Ovary (tissue), 9 donors: Measurements from ENCODE around the gene IQSEC2. TPM values are rescaled to one million over a fixed set of nuclear protein-coding genes. Genes with fewer than 3 reads are reported as not detected.

Source experiments
- DNase-seq, 5 donors: peaks; one replicate each; pipeline ENCODE4 v3.0.0-alpha.2; 2019 to 2020
- H3K27ac ChIP-seq, 2 donors: fragments of 200-600 bp; one replicate each; pipeline versions ENCODE4 v1.5.1 to v1.8.0; 2019 to 2022
- H3K27me3 ChIP-seq: fragments of 200-600 bp; one replicate; pipeline ENCODE4 v1.8.0; 2022
- H3K36me3 ChIP-seq: fragments of 200-600 bp; sonication (generic); one replicate; pipeline ENCODE4 v1.5.1; 2019
- H3K4me1 ChIP-seq: one replicate; pipeline ENCODE4 v1.8.1; 2013; ENCODE audit warnings: mild to moderate bottlenecking, moderate library complexity; ENCODE audit not compliant: insufficient read depth
- H3K4me3 ChIP-seq: fragments of 200-600 bp; sonication (generic); one replicate; pipeline ENCODE4 v1.5.1; 2017
- H3K9me3 ChIP-seq, 2 donors: fragments of 200-600 bp in 1 of 2; sonication (generic) in 1 of 2; one replicate each; pipeline versions ENCODE4 v1.5.1 to v1.8.1; 2013 to 2019; ENCODE audit warnings: mild to moderate bottlenecking in 1 of 2, moderate library complexity in 1 of 2
- CTCF ChIP-seq, 3 donors: fragments of 450-650 bp in 2 of 3; fragments of 200-600 bp in 1 of 3; IDR thresholded peaks; one replicate each; pipeline versions ENCODE4 v1.5.1 to v1.8.0; 2016 to 2022; ENCODE audit warnings: antibody characterized with exemption in 3 of 3, mild to moderate bottlenecking in 1 of 3
- EP300 ChIP-seq: sonication (generic); formaldehyde crosslinking; IDR thresholded peaks from one replicate; pipeline ENCODE4 v1.6.1; 2017; ENCODE audit warnings: antibody characterized with exemption
- POLR2A ChIP-seq: fragments of 450-650 bp; IDR thresholded peaks from one replicate; pipeline ENCODE4 v1.6.1; 2017; ENCODE audit warnings: antibody characterized with exemption, mild to moderate bottlenecking, moderate library complexity
- WGBS, 3 donors: extraction: QIAGEN DNeasy Blood & Tissue Kit in 1 of 3; methylation state at CpG; one replicate each; pipeline versions ENCODE4 v1.1.5 to v1.1.7; 2013 to 2017; 5-methylcytosine and 5-hydroxymethylcytosine counted together
- intact Hi-C, 4 donors: fragments of 100-400 bp; cut with DNase I; formaldehyde crosslinking; loops; one replicate each; pipeline versions ENCODE4 v1.11.0 to v1.15.1; 2022 to 2023
- polyA plus RNA-seq, 2 donors: library from polyadenylated mRNA; stranded (reverse); fragments of 200-250 nt in 1 of 2; fragments of 350-450 nt in 1 of 2; fragmentation: Illumina TruSeq in 1 of 2; extraction: RNeasy Lipid Tissue Mini Kit (QIAGEN cat#74804) in 1 of 2; gene quantifications; one replicate each; pipeline ENCODE4 v1.2.3, GENCODE V29; 2013 to 2014
- total RNA-seq, 7 donors: library from RNA; depleted of rRNA in 2 of 7; stranded (reverse); fragments of >200 nt in 2 of 7; fragmentation: NEBNext Ultra II Directional in 3 of 7; extraction: Animal tissue kit (Norgen Biotek cat#: 25700) in 3 of 7; gene quantifications; one replicate each; pipeline versions ENCODE4 v1.1.0 to v1.2.4, GENCODE V29; 2016 to 2023
- donor health status: DM: no; HTN: no; CAD: no; lungs with moderate emphysema.
- donor health status: DM: no; HTN: no; CAD: no.
- donor health status: Bipolar disorder and iron deficiency.
- donor health status: DM: yes; HTN: yes; CAD: no.
- donor health status: DM: no; HTN: no; CAD: no.
- donor health status: DM: yes; HTN: yes; CAD: no.

The IQSEC2 gene
- total and polyA plus RNA-seq, 9 donors: 8.2 to 20.1 (median 11.9) TPM

- 30 to 40% (median 31%) methylated on average over 7 of the region's 7 CpGs for WGBS, 3 donors
- no peak for TF ChIP-seq POLR2A
- no peak for TF ChIP-seq EP300
- no peak for TF ChIP-seq CTCF (IDR thresholded peaks at IDR 0.05)
Observed at GRCh38 chrX:53261355-53261972, 19.9 kb downstream of the IQSEC2 start.

GRCh38 chrX:53260836-53261235 is 20.5 kb downstream of the IQSEC2 start:
- H3K9me3 ChIP-seq: no peaks in the 10 kb centered on the region
- H3K27me3 ChIP-seq: no peaks in the 10 kb centered on the region
- H3K27ac ChIP-seq: no peak overlapping the region
- no peaks in the 10 kb centered on the region for H3K36me3 ChIP-seq
- no peak overlapping the region for H3K4me3 ChIP-seq
- 44 to 58% (median 51%) methylated on average over 7 of the region's 7 CpGs for WGBS, 3 donors
- no peak for TF ChIP-seq POLR2A
- TF ChIP-seq EP300: no peak
- TF ChIP-seq CTCF (IDR thresholded peaks at IDR 0.05): no peak
- no peaks in the 10 kb centered on the region for H3K4me1 ChIP-seq
- no peak for DNase-seq
- intact Hi-C loops: no loop called here

More at GRCh38 chrX:53261355-53261972, 19.9 kb downstream of the IQSEC2 start:
- Histone ChIP-seq H3K36me3 (no peaks in the 10 kb centered on the region), H3K9me3 (no peaks in the 10 kb centered on the region), H3K4me1 (no peaks in the 10 kb centered on the region), H3K27ac (no peak overlapping the region), H3K27me3 (no peaks in the 10 kb centered on the region), H3K4me3 (no peak overlapping the region)
- intact Hi-C loops: no loop called here
- DNase-seq: no peak

- no peak for DNase-seq
- TF ChIP-seq EP300 (no peak), POLR2A (no peak), CTCF (IDR thresholded peaks at IDR 0.05) (no peak)
- Histone ChIP-seq H3K4me3 (no peak overlapping the region), H3K36me3 (no peaks in the 10 kb centered on the region), H3K9me3 (no peaks in the 10 kb centered on the region), H3K4me1 (no peaks in the 10 kb centered on the region), H3K27me3 (no peaks in the 10 kb centered on the region), H3K27ac (no peak overlapping the region)
- intact Hi-C loops: no loop called here
- 74 to 82% (median 79%) methylated on average over 6 of the region's 6 CpGs for WGBS, 3 donors
Observed at GRCh38 chrX:53257670-53258423, 23.5 kb downstream of the IQSEC2 start.

GRCh38 chrX:53257166-53257565 is 24.2 kb downstream of the IQSEC2 start:
- DNase-seq: no peak
- intact Hi-C loops: no loop called here
- H3K27me3 ChIP-seq: no peaks in the 10 kb centered on the region

More at GRCh38 chrX:53257166-53257565, 24.2 kb downstream of the IQSEC2 start:
- Histone ChIP-seq H3K36me3 (no peaks in the 10 kb centered on the region), H3K4me3 (no peak overlapping the region), H3K4me1 (no peaks in the 10 kb centered on the region), H3K9me3 (no peaks in the 10 kb centered on the region), H3K27ac (no peak overlapping the region)
- WGBS, 3 donors: 73 to 78% (median 78%) methylated on average over 13 of the region's 13 CpGs
- TF ChIP-seq POLR2A (no peak), EP300 (no peak), CTCF (IDR thresholded peaks at IDR 0.05) (no peak)
